EL (cell line): ENCODE data around the gene ZIK1.

Experiments used
- DNase-seq: peaks from one replicate; pipeline ENCODE4 v3.0.0-alpha.2; 2016

The ZIK1 gene

GRCh38 chr19:57583521-57584416 is at the start of gene ZIK1:
Gene ZIK1, plus strand, starts transcription at chr19:57584145. Its CDS starts 212 bp downstream, at chr19:57584357.
- DNase-seq, result peak; percentile 93

GRCh38 chr19:57537953-57538547 is 45.9 kb upstream of the ZIK1 start:
- DNase-seq, result no peak

GRCh38 chr19:57546513-57546912 is 37.4 kb upstream of the ZIK1 start:
- DNase-seq, result no peak

- no peak for DNase-seq
Measured at GRCh38 chr19:57552432-57552831, 31.5 kb upstream of the ZIK1 start.

GRCh38 chr19:57557659-57558058 is 26.3 kb upstream of the ZIK1 start:
- DNase-seq, result no peak

- peak; percentile 31 for DNase-seq
Measured at GRCh38 chr19:57558525-57558924, 25.4 kb upstream of the ZIK1 start.

GRCh38 chr19:57559008-57559403 is 24.9 kb upstream of the ZIK1 start:
- DNase-seq, result peak; percentile 48

GRCh38 chr19:57559404-57560025 is 24.4 kb upstream of the ZIK1 start, which contains the start of gene ZNF550:
Gene ZNF550, minus strand, starts transcription at chr19:57559863. Its CDS starts 181 bp downstream, at chr19:57559682.
- DNase-seq, result peak; percentile 88

- DNase-seq, result peak; percentile 94
Measured at GRCh38 chr19:57560049-57560491, 23.9 kb upstream of the ZIK1 start.

- no peak for DNase-seq
Measured at GRCh38 chr19:57563547-57563946, 20.4 kb upstream of the ZIK1 start.

- no peak for DNase-seq
Measured at GRCh38 chr19:57566396-57567265, 17.3 kb upstream of the ZIK1 start.

GRCh38 chr19:57570707-57571106 is 13.2 kb upstream of the ZIK1 start:
- DNase-seq, result no peak

GRCh38 chr19:57572415-57572947 is 11.5 kb upstream of the ZIK1 start:
- DNase-seq, result no peak

GRCh38 chr19:57576661-57577060 is 7.3 kb upstream of the ZIK1 start:
- DNase-seq, result no peak

- peak; percentile 99 for DNase-seq
Measured at GRCh38 chr19:57578487-57579205, 5.3 kb upstream of the ZIK1 start, which contains the start of gene ZNF416. Gene ZNF416, minus strand, starts transcription at chr19:57578911. Its CDS starts 207 bp downstream, at chr19:57578704.

- DNase-seq, result no peak
Measured at GRCh38 chr19:57583104-57583520, 833 bp upstream of the ZIK1 start.

- peak; percentile 85 for DNase-seq
Measured at GRCh38 chr19:57587529-57587928, 3.6 kb downstream of the ZIK1 start.

GRCh38 chr19:57599377-57599760 is 15.4 kb downstream of the ZIK1 start:
- DNase-seq, result no peak

- DNase-seq, result peak; percentile 93
Measured at GRCh38 chr19:57599761-57600383, 15.9 kb downstream of the ZIK1 start, which contains the start of gene ZNF530. Gene ZNF530, plus strand, starts transcription at chr19:57599885. Its CDS starts 4,461 bp downstream, at chr19:57604346.

- DNase-seq, result no peak
Measured at GRCh38 chr19:57606931-57607330, 23.0 kb downstream of the ZIK1 start.

- no peak for DNase-seq
Measured at GRCh38 chr19:57611113-57611512, 27.2 kb downstream of the ZIK1 start.
